HT-29 (cell line): ENCODE measurements around the gene SRGN. TPM values are rescaled to one million over a fixed set of nuclear protein-coding genes. Genes with fewer than 3 reads are reported as not detected.
"Not testable (repeated sequence)": the region's sequence is repeated elsewhere in the genome, so short reads cannot be mapped to it uniquely, and the experiment has no call there.

Source experiments
- DNase-seq: peaks from one replicate; pipeline ENCODE4 v3.0.0-alpha.2; 2015; ENCODE audit warnings: low spot score
- total RNA-seq: library from RNA; depleted of rRNA; stranded (reverse); fragments of >200 nt; shearing (Covaris generic); gene quantifications from 2 replicates; pipeline ENCODE4 v1.2.3, GENCODE V29; 2014; rRNA removed

Gene SRGN
- 0.13 TPM in 1 of 2 replicates, not detected in the other for total RNA-seq

GRCh38 chr10:69087590-69088470, at the start of gene SRGN:
TSS of gene SRGN (plus strand) at chr10:69088103. CDS start at chr10:69088158, 55 bp downstream.
- DNase-seq = no peak

GRCh38 chr10:69040904-69041303, 47.0 kb upstream of the SRGN start:
- DNase-seq = not testable (repeated sequence)

GRCh38 chr10:69042417-69042816, 45.5 kb upstream of the SRGN start:
- DNase-seq = no peak

- DNase-seq = no peak
Observed at GRCh38 chr10:69042838-69043237, 45.1 kb upstream of the SRGN start.

- no peak for DNase-seq
Observed at GRCh38 chr10:69043931-69044531, 43.9 kb upstream of the SRGN start.

GRCh38 chr10:69044546-69044945, 43.4 kb upstream of the SRGN start:
- no peak for DNase-seq

GRCh38 chr10:69045441-69046300, 42.2 kb upstream of the SRGN start:
- no peak for DNase-seq

GRCh38 chr10:69047111-69047832, 40.6 kb upstream of the SRGN start:
- no peak for DNase-seq

GRCh38 chr10:69048103-69048502, 39.8 kb upstream of the SRGN start:
- DNase-seq = no peak

GRCh38 chr10:69049566-69049961, 38.3 kb upstream of the SRGN start:
- no peak for DNase-seq

- no peak for DNase-seq
Observed at GRCh38 chr10:69051303-69051702, 36.6 kb upstream of the SRGN start.

GRCh38 chr10:69051710-69052487, 36.0 kb upstream of the SRGN start:
- no peak for DNase-seq

GRCh38 chr10:69052736-69053135, 35.2 kb upstream of the SRGN start:
- no peak for DNase-seq

- DNase-seq = no peak
Observed at GRCh38 chr10:69055241-69055640, 32.7 kb upstream of the SRGN start.

- no peak for DNase-seq
Observed at GRCh38 chr10:69056129-69056528, 31.8 kb upstream of the SRGN start.

- no peak for DNase-seq
Observed at GRCh38 chr10:69056536-69057260, 31.2 kb upstream of the SRGN start.

- DNase-seq = no peak
Observed at GRCh38 chr10:69057261-69057950, 30.5 kb upstream of the SRGN start.

- DNase-seq = no peak
Observed at GRCh38 chr10:69057951-69058297, 30.0 kb upstream of the SRGN start.

GRCh38 chr10:69060127-69060798, 27.6 kb upstream of the SRGN start:
- no peak for DNase-seq
